ENCODE data around the gene RRN3. TPM values are rescaled to one million over a fixed set of nuclear protein-coding genes. Genes with fewer than 3 reads are reported as not detected.

RRN3 gene
- total and polyA plus RNA-seq, 9 of the 15 experiments (the other 6 are each of a cell fraction or from before 2014, with no cell fraction given), result 22.2 to 49.5 (median 28.4) TPM

- TF ChIP-seq CTCF (IDR thresholded peaks at IDR 0.05 in 2 of 3, conservative IDR thresholded peaks at IDR 0.05 in 1 of 3; ENCODE audit: insufficient read depth in 2 of 3, low read depth in 1 of 3, low read length in 3 of 3) (peak in 2 of 3 experiments; percentile 32 to 37; a peak in 4 of 6 replicates), ETV1 (tag; conservative IDR thresholded peaks at IDR 0.05; ENCODE audit: low read depth) (peak; percentile 15; the same call in 1 of the 2 replicates), NR2F6 (CRISPR knock-in tag; IDR thresholded peaks at IDR 0.05) (no peak), HMGXB4 (CRISPR knock-in tag; IDR thresholded peaks at IDR 0.05) (no peak), SMARCE1 (IDR thresholded peaks at IDR 0.05) (peak; percentile 21; the same call in 1 of the 2 replicates), KAT8 (IDR thresholded peaks at IDR 0.05; ENCODE audit: low read depth) (no peak), SIN3B (IDR thresholded peaks at IDR 0.05; ENCODE audit: low read depth) (0 out of 2 replicates have a peak, but pooled peaks have one; percentile 36), ZNF3 (CRISPR knock-in tag; IDR thresholded peaks at IDR 0.05) (no peak), ZNF655 (CRISPR knock-in tag; IDR thresholded peaks at IDR 0.05) (no peak), SMARCC2 (IDR thresholded peaks at IDR 0.05; ENCODE audit: low read depth) (no peak), RBM34 (IDR thresholded peaks at IDR 0.05; ENCODE audit: borderline replicate concordance, insufficient read depth, low read length) (no peak), NR2C1 (IDR thresholded peaks at IDR 0.05) (no peak), NR2C1 (tag; IDR thresholded peaks at IDR 0.05) (no peak), ARID4B (CRISPR knock-in tag; IDR thresholded peaks at IDR 0.05) (0 out of 2 replicates have a peak, but pooled peaks have one; percentile 27), ZNF589 (CRISPR knock-in tag; IDR thresholded peaks at IDR 0.05; ENCODE audit: low read depth) (no peak), TGIF2 (CRISPR knock-in tag; IDR thresholded peaks at IDR 0.05) (no peak), TCF3 (CRISPR knock-in tag; IDR thresholded peaks at IDR 0.05) (no peak), NEUROD1 (IDR thresholded peaks at IDR 0.05; ENCODE audit: borderline replicate concordance, low read depth, low read length, partially characterized antibody) (no peak)
Observed at GRCh38 chr16:15055141-15056053, 38.7 kb downstream of the RRN3 start (continued).
